Spleen (tissue), 11 donors: Measurements from ENCODE around the gene LY6G6F. TPM values are rescaled to one million over a fixed set of nuclear protein-coding genes. Genes with fewer than 3 reads are reported as not detected.

Source experiments
- DNase-seq: peaks from one replicate; pipeline ENCODE4 v3.0.0-alpha.2; 2020
- H3K27ac ChIP-seq, 8 donors: fragments of 200-600 bp; sonication (generic) in 7 of 8; 1 replicate in 4 of 8; 2 replicates in 4 of 8; pipeline versions ENCODE4 v1.5.0 to v1.8.0; 2016 to 2021; ENCODE audit warnings: inconsistent platforms in 4 of 8, mild to moderate bottlenecking in 4 of 8, moderate library complexity in 1 of 8
- H3K27me3 ChIP-seq, 7 donors: fragments of 200-600 bp; sonication (generic) in 6 of 7; replicated peaks in 1 of 7; 1 replicate in 4 of 7; 2 replicates in 3 of 7; pipeline versions ENCODE4 v1.5.0 to v1.8.0; 2016 to 2021; ENCODE audit warnings: inconsistent platforms in 3 of 7, mild to moderate bottlenecking in 1 of 7
- H3K36me3 ChIP-seq, 6 donors: fragments of 200-600 bp; sonication (generic) in 5 of 6; 1 replicate in 4 of 6; 2 replicates in 2 of 6; pipeline versions ENCODE4 v1.5.0 to v1.8.0; 2016 to 2021; ENCODE audit warnings: inconsistent platforms in 2 of 6
- H3K4me1 ChIP-seq, 6 donors: fragments of 200-600 bp; sonication (generic) in 5 of 6; 1 replicate in 3 of 6; 2 replicates in 3 of 6; pipeline versions ENCODE4 v1.5.0 to v1.8.0; 2016 to 2021; ENCODE audit warnings: inconsistent platforms in 3 of 6
- H3K4me3 ChIP-seq, 8 donors: fragments of 200-600 bp; sonication (generic) in 7 of 8; 1 replicate in 4 of 8; 2 replicates in 4 of 8; pipeline versions ENCODE4 v1.5.0 to v1.8.0; 2016 to 2021; ENCODE audit warnings: inconsistent platforms in 4 of 8, mild to moderate bottlenecking in 4 of 8, moderate library complexity in 2 of 8
- H3K9me3 ChIP-seq, 8 donors: fragments of 200-600 bp; sonication (generic) in 7 of 8; 1 replicate in 4 of 8; 2 replicates in 4 of 8; pipeline versions ENCODE4 v1.5.0 to v1.8.0; 2016 to 2021; ENCODE audit warnings: inconsistent platforms in 4 of 8
- POLR2A ChIP-seq, 3 donors: fragments of 450-650 bp; IDR thresholded peaks; one replicate each; pipeline ENCODE4 v1.5.1; 2017; ENCODE audit warnings: antibody characterized with exemption in 3 of 3, mild to moderate bottlenecking in 1 of 3
- POLR2AphosphoS5 ChIP-seq, 3 donors: sonication (generic); formaldehyde crosslinking; IDR thresholded peaks; one replicate each; pipeline ENCODE4 v1.5.1; 2017; ENCODE audit warnings: antibody characterized with exemption in 3 of 3
- WGBS, 5 donors: extraction: QIAGEN DNeasy Blood & Tissue Kit in 3 of 5; methylation state at CpG; one replicate each; pipeline versions ENCODE4 v1.1.5 to v1.1.7; 2013 to 2018; 5-methylcytosine and 5-hydroxymethylcytosine counted together
- intact Hi-C: fragments of 100-400 bp; cut with DNase I; formaldehyde crosslinking; loops from one replicate; pipeline ENCODE4 v1.15.0; 2023; ENCODE audit warnings: low total_unique reads
- polyA plus RNA-seq, 3 donors: library from polyadenylated mRNA; stranded (reverse); fragments of 200-250 nt; gene quantifications; one replicate each; pipeline ENCODE4 v1.2.1, GENCODE V29; 2013
- total RNA-seq, 7 donors: library from RNA; depleted of rRNA in 3 of 7; stranded (reverse); fragments of >200 nt in 3 of 7; fragmentation: NEBNext Ultra II Directional in 4 of 7; extraction: Animal tissue kit (Norgen Biotek cat#: 25700) in 4 of 7; gene quantifications; one replicate each; pipeline versions ENCODE4 v1.1.0 to v1.2.1, GENCODE V29; 2016 to 2021
- TF ChIP-seq, protein P1 (sequence below), 11 experiments: fragments of 200-600 bp in 7 of 11; fragments of 450-650 bp in 4 of 11; sonication (generic) in 4 of 11; IDR thresholded peaks in 8 of 11; conservative IDR thresholded peaks in 3 of 11; 1 replicate in 7 of 11; 2 replicates in 4 of 11; pipeline versions ENCODE4 v1.4.0 to v1.8.0; 2016 to 2021; ENCODE audit warnings: antibody characterized with exemption in 11 of 11, inconsistent platforms in 4 of 11, mild to moderate bottlenecking in 1 of 11
- donor health status: healthy with polysubstance abuse.
- donor health status: DM: no; HTN: no; CAD: no; lungs with moderate emphysema.
- donor health status: DM: no; HTN: no; CAD: no.
- donor health status: Bipolar disorder and iron deficiency.
- donor health status: healthy.
- donor health status: DM: no; HTN: no; CAD: no.
- donor health status: DM: yes; HTN: yes; CAD: no.

Gene LY6G6F
- total and polyA plus RNA-seq, 10 donors: 0.11 to 4.9 (median 1.7) TPM

DNA sequence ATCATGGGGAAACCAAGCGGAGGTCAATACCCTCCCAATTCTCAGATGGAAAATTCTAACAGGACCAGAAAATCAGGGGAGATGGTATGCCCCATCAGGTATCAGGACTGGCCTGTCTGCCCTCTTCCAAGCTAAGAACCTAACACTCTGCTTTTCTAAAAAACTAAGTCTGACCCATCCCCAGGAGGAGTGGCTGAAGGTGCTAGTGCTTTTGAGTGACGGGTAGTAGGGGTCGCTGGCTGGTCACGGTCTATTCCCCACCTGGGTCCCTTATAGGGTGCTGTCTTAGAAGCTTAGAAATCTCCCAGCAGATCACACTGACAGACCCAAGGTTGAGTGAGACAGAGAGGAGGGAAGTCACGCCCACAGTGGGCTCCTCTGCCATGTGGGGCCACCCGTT, 13.1 kb upstream of the LY6G6F start:
- H3K27ac ChIP-seq: no peak overlapping the region
- no peaks in the 10 kb centered on the region for H3K9me3 ChIP-seq
- TF ChIP-seq POLR2AphosphoS5 (IDR thresholded peaks at IDR 0.05): no peak
- TF ChIP-seq, protein P1, sequence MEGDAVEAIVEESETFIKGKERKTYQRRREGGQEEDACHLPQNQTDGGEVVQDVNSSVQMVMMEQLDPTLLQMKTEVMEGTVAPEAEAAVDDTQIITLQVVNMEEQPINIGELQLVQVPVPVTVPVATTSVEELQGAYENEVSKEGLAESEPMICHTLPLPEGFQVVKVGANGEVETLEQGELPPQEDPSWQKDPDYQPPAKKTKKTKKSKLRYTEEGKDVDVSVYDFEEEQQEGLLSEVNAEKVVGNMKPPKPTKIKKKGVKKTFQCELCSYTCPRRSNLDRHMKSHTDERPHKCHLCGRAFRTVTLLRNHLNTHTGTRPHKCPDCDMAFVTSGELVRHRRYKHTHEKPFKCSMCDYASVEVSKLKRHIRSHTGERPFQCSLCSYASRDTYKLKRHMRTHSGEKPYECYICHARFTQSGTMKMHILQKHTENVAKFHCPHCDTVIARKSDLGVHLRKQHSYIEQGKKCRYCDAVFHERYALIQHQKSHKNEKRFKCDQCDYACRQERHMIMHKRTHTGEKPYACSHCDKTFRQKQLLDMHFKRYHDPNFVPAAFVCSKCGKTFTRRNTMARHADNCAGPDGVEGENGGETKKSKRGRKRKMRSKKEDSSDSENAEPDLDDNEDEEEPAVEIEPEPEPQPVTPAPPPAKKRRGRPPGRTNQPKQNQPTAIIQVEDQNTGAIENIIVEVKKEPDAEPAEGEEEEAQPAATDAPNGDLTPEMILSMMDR (IDR thresholded peaks at IDR 0.05 in 8 of 11, conservative IDR thresholded peaks at IDR 0.05 in 3 of 11): no peak
- no peak for TF ChIP-seq POLR2A (IDR thresholded peaks at IDR 0.05)
- no peak overlapping the region for H3K4me3 ChIP-seq
- intact Hi-C loops: no loop called here
- H3K4me1 ChIP-seq: peaks cover 0 to 28% (median 14%) of the 10 kb centered on the region in 6 donors
- 85 to 96% (median 91%) methylated on average over 5 to 6 of the region's 6 CpGs for WGBS, 5 donors
- DNase-seq: no peak
- peaks cover 0 to 100% (median 90%) of the 10 kb centered on the region in 6 donors for H3K36me3 ChIP-seq
- H3K27me3 ChIP-seq: no peaks in the 10 kb centered on the region

DNA sequence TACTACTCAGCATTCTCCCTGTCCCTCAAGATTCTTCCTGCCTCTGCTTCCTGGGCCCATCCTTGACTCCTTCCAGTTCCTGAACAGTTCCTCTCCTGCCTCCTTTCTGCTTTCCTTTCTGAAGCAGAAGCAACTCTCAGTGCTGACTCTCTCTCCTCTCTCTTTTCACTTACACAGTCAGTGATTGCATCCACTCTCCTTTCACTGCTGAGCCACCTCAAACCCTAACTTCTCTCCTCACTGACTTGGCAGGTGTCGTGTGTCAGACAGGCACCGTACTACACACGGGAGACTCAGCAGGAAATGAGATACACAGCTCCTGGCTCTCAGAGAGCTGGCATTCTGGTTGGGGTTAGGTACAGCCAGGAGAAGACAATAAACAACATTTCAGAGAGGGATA, 9.1 kb upstream of the LY6G6F start:
- 38 to 53% (median 43%) methylated on average over 3 of the region's 3 CpGs for WGBS, 5 donors
- H3K9me3 ChIP-seq: no peaks in the 10 kb centered on the region
- intact Hi-C loops: no loop called here

DNA sequence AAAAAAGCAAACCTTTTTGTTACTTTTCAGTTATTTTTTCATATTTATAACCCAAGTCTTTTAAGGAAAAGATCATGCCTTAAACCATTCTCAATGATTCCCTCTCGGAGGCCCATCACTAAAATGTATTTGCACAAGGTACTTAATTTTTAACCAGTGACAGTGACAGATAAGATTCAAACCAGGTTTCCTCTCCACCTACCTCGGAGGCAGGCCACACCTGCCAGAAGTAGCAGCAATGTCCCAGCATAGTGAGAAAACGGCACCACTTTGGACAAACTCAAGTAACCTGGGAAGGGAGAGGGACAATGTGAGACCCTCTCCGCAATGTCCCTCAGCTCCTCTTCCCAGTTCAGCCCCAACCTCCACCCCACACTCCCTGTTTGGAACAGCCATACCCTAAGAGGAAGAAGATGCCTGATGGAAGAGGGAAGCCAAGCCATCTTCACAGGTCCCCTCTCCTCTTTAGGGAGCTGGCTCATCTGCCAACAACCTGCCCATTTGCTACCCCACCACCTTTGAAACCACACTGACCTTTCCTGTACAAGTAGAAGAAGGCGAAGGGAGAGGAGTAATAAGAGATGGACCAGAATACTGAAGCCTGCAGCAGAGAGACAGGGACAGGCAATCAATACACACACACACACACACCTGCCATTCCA, 5.8 kb upstream of the LY6G6F start:
- Histone ChIP-seq H3K4me3 (peak overlapping the region in 2 of 8 donors; percentile 56 to 78), H3K36me3 (peaks cover 0 to 59% (median 36%) of the 10 kb centered on the region in 6 donors), H3K9me3 (no peaks in the 10 kb centered on the region), H3K4me1 (peaks cover 15 to 64% (median 39%) of the 10 kb centered on the region in 6 donors), H3K27ac (peak overlapping the region in 1 of 8 donors; percentile 98), H3K27me3 (no peaks in the 10 kb centered on the region)
- WGBS, 5 donors: 89 to 96% (median 92%) methylated on average over 5 of the region's 5 CpGs
- no peak for DNase-seq
- intact Hi-C loops: no loop called here
- no peak for TF ChIP-seq POLR2AphosphoS5 (IDR thresholded peaks at IDR 0.05)
- TF ChIP-seq, protein P1 (IDR thresholded peaks at IDR 0.05 in 8 of 11, conservative IDR thresholded peaks at IDR 0.05 in 3 of 11): no peak
- TF ChIP-seq POLR2A (IDR thresholded peaks at IDR 0.05): no peak

More for the DNA sequence above, 9.1 kb upstream of the LY6G6F start:
- Histone ChIP-seq H3K4me1 (peaks cover 15 to 52% (median 31%) of the 10 kb centered on the region in 6 donors), H3K4me3 (no peak overlapping the region), H3K36me3 (peaks cover 0 to 92% (median 69%) of the 10 kb centered on the region in 6 donors), H3K27ac (peak overlapping the region in 3 of 8 donors; percentile 18 to 50 (median 37)), H3K27me3 (no peaks in the 10 kb centered on the region)
- no peak for DNase-seq
- TF ChIP-seq, protein P1 (IDR thresholded peaks at IDR 0.05 in 8 of 11, conservative IDR thresholded peaks at IDR 0.05 in 3 of 11): no peak
- TF ChIP-seq POLR2AphosphoS5 (IDR thresholded peaks at IDR 0.05): no peak
- TF ChIP-seq POLR2A (IDR thresholded peaks at IDR 0.05): no peak

DNA sequence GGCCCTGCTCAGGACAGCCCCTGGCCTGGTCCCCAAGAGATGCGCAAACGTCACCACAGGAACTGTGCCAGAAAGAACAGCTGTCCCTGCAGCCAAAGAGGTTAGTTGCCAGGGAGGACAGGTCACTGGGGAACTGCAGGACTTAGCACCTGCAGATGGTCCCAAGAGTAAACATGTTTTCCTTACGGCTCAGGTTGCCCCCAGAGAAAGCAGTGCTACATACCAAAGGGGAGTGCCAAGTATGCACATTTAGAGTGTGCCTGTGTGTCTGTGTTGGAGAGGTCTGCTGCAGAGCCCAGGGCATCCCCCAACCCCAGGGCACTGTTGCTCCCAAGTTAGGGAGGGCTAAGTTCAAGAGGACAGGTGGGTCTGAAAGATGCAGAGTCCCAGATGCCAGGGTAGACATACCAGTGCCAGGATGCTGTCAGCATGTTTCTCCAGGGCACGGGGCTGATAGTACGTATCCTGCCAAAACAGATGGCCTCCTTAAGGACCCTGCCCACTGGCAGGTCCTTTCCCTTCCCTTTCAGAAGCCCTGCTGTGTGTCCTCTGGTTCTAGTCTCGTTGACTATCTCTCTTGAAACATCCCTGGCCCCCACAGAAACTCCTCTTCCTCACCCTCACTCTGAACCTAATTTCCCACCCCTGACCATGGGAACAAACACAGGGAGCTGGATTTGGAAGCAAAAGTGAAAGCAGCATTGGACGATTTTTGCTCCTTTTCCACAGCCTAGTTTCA, 4.8 kb upstream of the LY6G6F start:
- intact Hi-C loops: no loop called here
- no peak for DNase-seq
- 24 to 41% (median 34%) methylated on average over 7 of the region's 7 CpGs for WGBS, 5 donors
- peak overlapping the region; percentile 52 to 82 (median 61) for H3K4me3 ChIP-seq
- H3K36me3 ChIP-seq: peaks cover 0 to 49% (median 26%) of the 10 kb centered on the region in 6 donors
- no peaks in the 10 kb centered on the region for H3K9me3 ChIP-seq
- peaks cover 15 to 64% (median 39%) of the 10 kb centered on the region in 6 donors for H3K4me1 ChIP-seq
- H3K27me3 ChIP-seq: no peaks in the 10 kb centered on the region
- H3K27ac ChIP-seq: peak overlapping the region; percentile 97 to 100 (median 99)
- TF ChIP-seq, protein P1 (IDR thresholded peaks at IDR 0.05 in 8 of 11, conservative IDR thresholded peaks at IDR 0.05 in 3 of 11): no peak
- TF ChIP-seq POLR2A (IDR thresholded peaks at IDR 0.05) (no peak), POLR2AphosphoS5 (IDR thresholded peaks at IDR 0.05) (no peak)
